Liver (tissue), 9 donors: ENCODE data around the gene ACP1. TPM values are rescaled to one million over a fixed set of nuclear protein-coding genes. Genes with fewer than 3 reads are reported as not detected.

Experiments
- DNase-seq: peaks from one replicate; pipeline ENCODE4 v3.0.0-alpha.2; 2017; ENCODE audit warnings: low spot score
- H3K27ac ChIP-seq, 2 donors: one replicate each; pipeline ENCODE4 v1.7.0; 2013; ENCODE audit warnings: inconsistent platforms in 2 of 2, low read length in 2 of 2, control low read depth in 1 of 2, low read depth in 1 of 2, mild to moderate bottlenecking in 1 of 2
- H3K27me3 ChIP-seq, 4 donors: one replicate each; pipeline versions ENCODE4 v1.6.1 to v1.7.0; 2013; ENCODE audit warnings: low read length in 3 of 4, inconsistent platforms in 1 of 4, mild to moderate bottlenecking in 1 of 4, moderate library complexity in 1 of 4; ENCODE audit not compliant: control insufficient read depth in 4 of 4, insufficient read depth in 4 of 4
- H3K36me3 ChIP-seq, 4 donors: one replicate each; pipeline versions ENCODE4 v1.6.1 to v1.7.0; 2013; ENCODE audit warnings: low read length in 3 of 4, mild to moderate bottlenecking in 3 of 4, low read depth in 1 of 4, moderate library complexity in 1 of 4; ENCODE audit not compliant: control insufficient read depth in 4 of 4, insufficient read depth in 3 of 4
- H3K4me1 ChIP-seq, 4 donors: one replicate each; pipeline versions ENCODE4 v1.6.1 to v1.7.0; 2013; ENCODE audit warnings: low read length in 3 of 4, mild to moderate bottlenecking in 3 of 4, moderate library complexity in 1 of 4; ENCODE audit not compliant: control insufficient read depth in 4 of 4, insufficient read depth in 4 of 4
- H3K4me3 ChIP-seq, 3 donors: one replicate each; pipeline versions ENCODE4 v1.6.1 to v1.7.0; 2013; ENCODE audit warnings: low read length in 3 of 3, control low read depth in 1 of 3, low read depth in 1 of 3, mild to moderate bottlenecking in 1 of 3
- H3K9ac ChIP-seq, 2 donors: one replicate each; pipeline ENCODE4 v1.7.0; 2013; ENCODE audit warnings: low read length in 2 of 2, mild to moderate bottlenecking in 2 of 2, moderate library complexity in 2 of 2, control low read depth in 1 of 2, low read depth in 1 of 2
- H3K9me3 ChIP-seq, 4 donors: one replicate each; pipeline versions ENCODE4 v1.6.1 to v1.7.0; 2013; ENCODE audit warnings: low read length in 3 of 4; ENCODE audit not compliant: control insufficient read depth in 4 of 4
- FOXA1 ChIP-seq: IDR thresholded peaks from 2 replicates; pipeline ENCODE4 v1.6.1; 2016; ENCODE audit warnings: antibody characterized with exemption
- FOXA2 ChIP-seq: IDR thresholded peaks from 2 replicates; pipeline ENCODE4 v1.6.1; 2016; ENCODE audit warnings: antibody characterized with exemption
- GABPA ChIP-seq, 2 donors: IDR thresholded peaks in 1 of 2; conservative IDR thresholded peaks in 1 of 2; 2 replicates each; pipeline ENCODE4 v1.6.1; 2016; ENCODE audit warnings: antibody characterized with exemption in 2 of 2, mild to moderate bottlenecking in 1 of 2, moderate library complexity in 1 of 2
- HNF4G ChIP-seq: IDR thresholded peaks from 2 replicates; pipeline ENCODE4 v1.6.1; 2016; ENCODE audit warnings: antibody characterized with exemption
- JUND ChIP-seq, 2 donors: IDR thresholded peaks; 2 replicates each; pipeline ENCODE4 v1.6.1; 2016; ENCODE audit warnings: antibody characterized with exemption in 2 of 2
- MAX ChIP-seq: IDR thresholded peaks from 2 replicates; pipeline ENCODE4 v1.6.1; 2016; ENCODE audit warnings: antibody characterized with exemption
- RAD21 ChIP-seq, 2 donors: IDR thresholded peaks; 2 replicates each; pipeline ENCODE4 v1.6.1; 2016; ENCODE audit warnings: antibody characterized with exemption in 2 of 2, mild to moderate bottlenecking in 2 of 2
- REST ChIP-seq: IDR thresholded peaks from 2 replicates; pipeline ENCODE4 v1.6.1; 2016; ENCODE audit warnings: antibody characterized with exemption, mild to moderate bottlenecking
- RXRA ChIP-seq, 2 donors: IDR thresholded peaks; 2 replicates each; pipeline ENCODE4 v1.6.1; 2017 to 2018; ENCODE audit warnings: antibody characterized with exemption in 2 of 2, mild to moderate bottlenecking in 1 of 2
- SP1 ChIP-seq: IDR thresholded peaks from 2 replicates; pipeline ENCODE4 v1.6.1; 2018; ENCODE audit warnings: antibody characterized with exemption, mild to moderate bottlenecking
- TAF1 ChIP-seq: conservative IDR thresholded peaks from 2 replicates; pipeline ENCODE4 v1.6.1; 2016; ENCODE audit warnings: antibody characterized with exemption, mild to moderate bottlenecking
- YY1 ChIP-seq: IDR thresholded peaks from 2 replicates; pipeline ENCODE4 v1.6.1; 2016; ENCODE audit warnings: antibody characterized with exemption, mild to moderate bottlenecking
- WGBS: extraction: QIAGEN DNeasy Blood & Tissue Kit; methylation state at CpG from one replicate; pipeline ENCODE4 v1.1.7; 2013; 5-methylcytosine and 5-hydroxymethylcytosine counted together
- polyA plus RNA-seq, 2 donors: library from polyadenylated mRNA; stranded (reverse) in 1 of 2; unstranded in 1 of 2; fragments of 200-250 nt in 1 of 2; fragments of >200 nt in 1 of 2; fragmentation: Nextera tagmentation in 1 of 2; extraction: Ambion mirVana in 1 of 2; gene quantifications; one replicate each; pipeline versions ENCODE4 v1.2.1 to v1.2.3, GENCODE V29; 2013 to 2015
- total RNA-seq, 2 donors: library from RNA; depleted of rRNA; stranded (reverse); fragments of >200 nt; gene quantifications; one replicate each; pipeline ENCODE4 v1.2.3, GENCODE V29; 2014
- TF ChIP-seq, protein P1 (sequence below): fragments of 150-350 bp; IDR thresholded peaks from 2 replicates; pipeline ENCODE4 v1.5.1; 2017; ENCODE audit warnings: improper control_type of control experiment, low read depth, low read length; ENCODE audit not compliant: missing input control
- TF ChIP-seq, protein P2 (sequence below): IDR thresholded peaks from 2 replicates; pipeline ENCODE4 v1.6.1; 2016; ENCODE audit warnings: antibody characterized with exemption
- donor health status: healthy.
- donor health status: healthy.
- donor health status: healthy.
- donor health status: healthy.
- donor health status: healthy.

ACP1 gene
- total and polyA plus RNA-seq, 4 donors: 59.9 to 115 (median 75.7) TPM

DNA sequence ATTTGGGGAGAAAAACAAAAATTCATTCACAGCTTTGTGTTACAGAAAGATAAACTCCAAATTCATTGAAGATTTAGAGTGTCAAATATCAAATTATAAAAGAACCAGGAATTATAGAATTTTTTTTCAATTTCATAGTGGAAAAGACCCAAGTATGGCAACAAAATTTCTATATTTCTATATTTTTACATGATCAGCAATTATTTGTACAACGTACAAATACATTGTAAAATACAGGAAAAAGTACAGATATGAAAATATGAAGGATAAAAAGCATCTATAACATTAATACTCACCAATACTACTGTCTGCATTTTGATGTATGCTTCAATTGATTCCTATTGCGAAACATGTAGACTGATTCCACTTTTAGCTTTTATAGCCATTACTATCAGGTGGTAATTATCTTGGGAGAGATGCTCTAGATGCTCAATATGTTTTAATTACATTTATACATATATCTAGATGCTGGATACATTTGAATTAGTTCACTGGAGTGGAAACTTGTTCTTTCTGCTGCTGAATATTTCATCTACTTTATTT, 4.9 kb upstream of the ACP1 start:
- no peak overlapping the region for H3K27ac ChIP-seq

More for the DNA sequence above, 4.9 kb upstream of the ACP1 start:
- Histone ChIP-seq H3K27me3 (no peaks in the 10 kb centered on the region), H3K4me3 (no peak overlapping the region), H3K9me3 (no peaks in the 10 kb centered on the region), H3K4me1 (peaks cover 8 to 15% (median 11%) of the 10 kb centered on the region in 4 donors), H3K36me3 (no peaks in the 10 kb centered on the region), H3K9ac (no peak overlapping the region)
- TF ChIP-seq REST: no peak
- no peak for TF ChIP-seq GABPA (IDR thresholded peaks at IDR 0.05 in 1 of 2, conservative IDR thresholded peaks at IDR 0.05 in 1 of 2)
- TF ChIP-seq RXRA (IDR thresholded peaks at IDR 0.05): no peak
- TF ChIP-seq RAD21 (IDR thresholded peaks at IDR 0.05): no peak
- no peak for TF ChIP-seq TAF1
- TF ChIP-seq FOXA2: no peak
- TF ChIP-seq, protein P1, sequence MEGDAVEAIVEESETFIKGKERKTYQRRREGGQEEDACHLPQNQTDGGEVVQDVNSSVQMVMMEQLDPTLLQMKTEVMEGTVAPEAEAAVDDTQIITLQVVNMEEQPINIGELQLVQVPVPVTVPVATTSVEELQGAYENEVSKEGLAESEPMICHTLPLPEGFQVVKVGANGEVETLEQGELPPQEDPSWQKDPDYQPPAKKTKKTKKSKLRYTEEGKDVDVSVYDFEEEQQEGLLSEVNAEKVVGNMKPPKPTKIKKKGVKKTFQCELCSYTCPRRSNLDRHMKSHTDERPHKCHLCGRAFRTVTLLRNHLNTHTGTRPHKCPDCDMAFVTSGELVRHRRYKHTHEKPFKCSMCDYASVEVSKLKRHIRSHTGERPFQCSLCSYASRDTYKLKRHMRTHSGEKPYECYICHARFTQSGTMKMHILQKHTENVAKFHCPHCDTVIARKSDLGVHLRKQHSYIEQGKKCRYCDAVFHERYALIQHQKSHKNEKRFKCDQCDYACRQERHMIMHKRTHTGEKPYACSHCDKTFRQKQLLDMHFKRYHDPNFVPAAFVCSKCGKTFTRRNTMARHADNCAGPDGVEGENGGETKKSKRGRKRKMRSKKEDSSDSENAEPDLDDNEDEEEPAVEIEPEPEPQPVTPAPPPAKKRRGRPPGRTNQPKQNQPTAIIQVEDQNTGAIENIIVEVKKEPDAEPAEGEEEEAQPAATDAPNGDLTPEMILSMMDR: no peak
- TF ChIP-seq YY1: no peak
- no peak for TF ChIP-seq FOXA1
- TF ChIP-seq MAX: no peak
- no peak for TF ChIP-seq JUND (IDR thresholded peaks at IDR 0.05)
- TF ChIP-seq, protein P2, sequence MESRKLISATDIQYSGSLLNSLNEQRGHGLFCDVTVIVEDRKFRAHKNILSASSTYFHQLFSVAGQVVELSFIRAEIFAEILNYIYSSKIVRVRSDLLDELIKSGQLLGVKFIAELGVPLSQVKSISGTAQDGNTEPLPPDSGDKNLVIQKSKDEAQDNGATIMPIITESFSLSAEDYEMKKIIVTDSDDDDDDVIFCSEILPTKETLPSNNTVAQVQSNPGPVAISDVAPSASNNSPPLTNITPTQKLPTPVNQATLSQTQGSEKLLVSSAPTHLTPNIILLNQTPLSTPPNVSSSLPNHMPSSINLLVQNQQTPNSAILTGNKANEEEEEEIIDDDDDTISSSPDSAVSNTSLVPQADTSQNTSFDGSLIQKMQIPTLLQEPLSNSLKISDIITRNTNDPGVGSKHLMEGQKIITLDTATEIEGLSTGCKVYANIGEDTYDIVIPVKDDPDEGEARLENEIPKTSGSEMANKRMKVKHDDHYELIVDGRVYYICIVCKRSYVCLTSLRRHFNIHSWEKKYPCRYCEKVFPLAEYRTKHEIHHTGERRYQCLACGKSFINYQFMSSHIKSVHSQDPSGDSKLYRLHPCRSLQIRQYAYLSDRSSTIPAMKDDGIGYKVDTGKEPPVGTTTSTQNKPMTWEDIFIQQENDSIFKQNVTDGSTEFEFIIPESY: no peak
- no peak for TF ChIP-seq HNF4G
- no peak for TF ChIP-seq SP1
- DNase-seq: no peak
- 93% methylated on average over 2 of the region's 2 CpGs for WGBS
